SK-N-SH treated with all-trans-retinoic acid at 6 μM for 48 hours (cell line): ENCODE results near the gene BSN.

Source experiments
- ATAC-seq: fragments of 200-7000 bp; cut with Tn5 transposase; 3 replicates; pipeline ENCODE4 v1.9.1; 2020; ENCODE audit warnings: mild to moderate bottlenecking, moderate library complexity
- ARNTL ChIP-seq: fragments of 450-650 bp; formaldehyde crosslinking; IDR thresholded peaks from 2 replicates; pipeline ENCODE4 v1.5.0; 2020; ENCODE audit warnings: low read depth, mild to moderate bottlenecking, moderate library complexity, borderline replicate concordance
- BACH2 ChIP-seq: fragments of 250-450 bp; sonication (Bioruptor Pico); IDR thresholded peaks from 2 replicates; pipeline ENCODE4 v1.9.0; 2021; ENCODE audit warnings: mild to moderate bottlenecking, borderline replicate concordance
- CSDC2 ChIP-seq: fragments of 250-450 bp; sonication (Bioruptor Pico); IDR thresholded peaks from 2 replicates; pipeline ENCODE4 v1.5.0; 2020; ENCODE audit warnings: mild to moderate bottlenecking, moderate library complexity
- ESRRG ChIP-seq: fragments of 250-450 bp; sonication (Bioruptor Pico); IDR thresholded peaks from 2 replicates; pipeline ENCODE4 v1.6.1; 2021; ENCODE audit warnings: mild to moderate bottlenecking
- GLIS3 ChIP-seq: fragments of 250-450 bp; sonication (Bioruptor Pico); IDR thresholded peaks from 2 replicates; pipeline ENCODE4 v1.5.0; 2020; ENCODE audit warnings: mild to moderate bottlenecking, moderate library complexity
- ISL1 ChIP-seq: fragments of 250-450 bp; sonication (Bioruptor Pico); IDR thresholded peaks from 2 replicates; pipeline ENCODE4 v2.1.2; 2022; ENCODE audit warnings: mild to moderate bottlenecking, moderate library complexity
- OSR1 ChIP-seq: fragments of 250-450 bp; sonication (Bioruptor Pico); IDR thresholded peaks from 2 replicates; pipeline ENCODE4 v1.8.0; 2022; ENCODE audit warnings: moderate library complexity, mild to moderate bottlenecking, inconsistent platforms
- PPARA ChIP-seq: fragments of 250-450 bp; sonication (Bioruptor Pico); IDR thresholded peaks from 2 replicates; pipeline ENCODE4 v1.5.0; 2020; ENCODE audit warnings: mild to moderate bottlenecking, borderline replicate concordance
- RARB ChIP-seq: fragments of 250-450 bp; sonication (Bioruptor Pico); IDR thresholded peaks from 2 replicates; pipeline ENCODE4 v1.8.0; 2021; ENCODE audit warnings: mild to moderate bottlenecking, moderate library complexity
- SNAI2 ChIP-seq: fragments of 250-450 bp; sonication (Bioruptor Pico); IDR thresholded peaks from 2 replicates; pipeline ENCODE4 v1.5.0; 2020; ENCODE audit warnings: mild to moderate bottlenecking, moderate library complexity
- TOX ChIP-seq: fragments of 250-450 bp; sonication (Bioruptor Pico); IDR thresholded peaks from 2 replicates; pipeline ENCODE4 v1.8.0; 2021; ENCODE audit warnings: mild to moderate bottlenecking, moderate library complexity, borderline replicate concordance
- ZC3H10 ChIP-seq: fragments of 250-450 bp; sonication (Bioruptor Pico); IDR thresholded peaks from 2 replicates; pipeline ENCODE4 v1.5.1; 2021; ENCODE audit warnings: mild to moderate bottlenecking, moderate library complexity
- ZFP3 ChIP-seq: fragments of 250-450 bp; sonication (Bioruptor Pico); IDR thresholded peaks from 2 replicates; pipeline ENCODE4 v1.5.0; 2020; ENCODE audit warnings: mild to moderate bottlenecking, moderate library complexity
- ZFP30 ChIP-seq: fragments of 450-650 bp; formaldehyde crosslinking; IDR thresholded peaks from 2 replicates; pipeline ENCODE4 v1.5.0; 2022; ENCODE audit warnings: mild to moderate bottlenecking, moderate library complexity
- ZNF565 ChIP-seq: fragments of 450-650 bp; formaldehyde crosslinking; conservative IDR thresholded peaks from 2 replicates; pipeline ENCODE4 v1.5.0; 2020; ENCODE audit warnings: low read depth, mild to moderate bottlenecking, moderate library complexity
- ZNF70 ChIP-seq: fragments of 450-650 bp; formaldehyde crosslinking; IDR thresholded peaks from 2 replicates; pipeline ENCODE4 v1.5.0; 2020; ENCODE audit warnings: mild to moderate bottlenecking, moderate library complexity
- TF ChIP-seq, protein P1 (sequence below): fragments of 250-450 bp; sonication (Bioruptor Pico); IDR thresholded peaks from 2 replicates; pipeline ENCODE4 v1.5.1; 2020; ENCODE audit warnings: low read depth, mild to moderate bottlenecking, moderate library complexity
- TF ChIP-seq, protein P2 (sequence below): fragments of 250-450 bp; sonication (Bioruptor Pico); IDR thresholded peaks from 2 replicates; pipeline ENCODE4 v1.5.1; 2021; ENCODE audit warnings: mild to moderate bottlenecking, moderate library complexity
- TF ChIP-seq, protein P3 (sequence below): fragments of 250-450 bp; sonication (Bioruptor Pico); IDR thresholded peaks from 2 replicates; pipeline ENCODE4 v1.5.0; 2020; ENCODE audit warnings: mild to moderate bottlenecking, moderate library complexity
- TF ChIP-seq, protein P4 (sequence below): fragments of 250-450 bp; sonication (Bioruptor Pico); IDR thresholded peaks from 2 replicates; pipeline ENCODE4 v1.8.0; 2021; ENCODE audit warnings: low read depth, mild to moderate bottlenecking, moderate library complexity, borderline replicate concordance
- TF ChIP-seq, protein P5 (sequence below): fragments of 250-450 bp; sonication (Bioruptor Pico); IDR thresholded peaks from 2 replicates; pipeline ENCODE4 v1.8.0; 2020; ENCODE audit warnings: mild to moderate bottlenecking, moderate library complexity, borderline replicate concordance

The BSN gene

DNA sequence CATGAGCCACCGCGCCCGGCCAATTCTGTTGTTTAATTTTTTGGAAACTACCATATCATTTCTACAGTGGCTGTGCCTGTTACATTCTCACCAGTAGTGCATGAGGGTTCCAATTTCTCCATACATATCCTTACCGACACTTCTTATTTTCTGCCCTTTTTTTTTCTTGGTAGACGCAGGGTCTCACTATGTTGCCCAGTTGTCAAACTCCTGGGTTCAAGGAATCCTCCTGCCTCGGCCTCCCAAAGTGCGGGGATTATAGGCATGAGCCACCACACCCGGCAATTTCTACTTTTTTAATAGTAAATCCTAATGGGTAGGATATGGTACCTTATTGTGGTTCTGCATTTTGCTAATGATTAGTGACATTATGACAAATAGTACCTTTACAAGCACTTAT is 155.6 kb downstream of the BSN start:
- ATAC-seq = no peak
- TF ChIP-seq ZFP3 = no peak

DNA sequence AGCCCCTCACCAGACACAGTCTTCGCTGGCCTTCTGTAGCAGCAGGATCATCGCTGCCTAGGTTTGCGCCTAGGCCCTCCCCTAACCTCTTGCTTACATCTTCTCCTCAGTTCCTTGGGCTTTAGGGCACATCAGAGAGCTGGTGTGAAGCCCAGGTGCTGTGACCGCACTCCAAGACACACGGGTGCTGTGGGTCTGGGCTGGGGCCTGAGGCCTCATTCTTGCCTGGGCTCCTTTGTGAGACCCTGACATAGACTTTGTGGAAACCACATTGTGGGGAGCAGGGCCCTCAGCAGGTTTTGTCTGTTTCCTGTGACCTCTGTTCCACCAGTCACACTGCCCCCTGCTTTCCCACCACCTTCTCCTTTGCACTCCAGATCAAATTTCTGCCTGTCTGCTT is 157.2 kb downstream of the BSN start:
- no peak for TF ChIP-seq SNAI2
- no peak for ATAC-seq

DNA sequence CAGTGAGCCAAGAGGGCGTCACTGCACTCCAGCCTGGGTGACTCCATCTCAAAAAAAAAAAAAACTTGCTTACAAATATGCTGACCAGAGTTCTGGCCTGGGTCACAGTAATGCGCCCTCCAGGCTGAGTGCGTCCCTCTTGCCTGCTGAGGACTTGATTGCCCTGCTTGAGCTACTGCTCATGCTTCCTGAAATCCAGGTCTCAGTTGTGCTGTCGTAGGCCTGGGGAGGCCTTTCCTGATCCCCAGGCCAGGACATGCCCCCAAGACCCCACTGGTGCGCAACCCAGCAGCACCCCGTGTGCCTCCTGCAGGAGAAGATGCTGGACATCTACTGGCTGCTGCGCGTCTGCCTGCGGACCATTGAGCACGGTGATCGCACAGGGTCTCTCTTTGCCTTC is 157.9 kb downstream of the BSN start:
- ATAC-seq = no peak
- TF ChIP-seq ZFP30 (CRISPR knock-in tag) (no peak), OSR1 (CRISPR knock-in tag) (no peak), TOX (CRISPR knock-in tag) (no peak), RARB (CRISPR knock-in tag) (no peak), ARNTL (CRISPR knock-in tag) (no peak), ZFP3 (no peak), ISL1 (CRISPR knock-in tag) (no peak), ESRRG (CRISPR knock-in tag) (no peak), BACH2 (CRISPR knock-in tag) (no peak), ZNF70 (CRISPR knock-in tag) (no peak), ZNF565 (CRISPR knock-in tag) (no peak), CSDC2 (CRISPR knock-in tag) (no peak), GLIS3 (CRISPR knock-in tag) (no peak)
- TF ChIP-seq, protein P1, sequence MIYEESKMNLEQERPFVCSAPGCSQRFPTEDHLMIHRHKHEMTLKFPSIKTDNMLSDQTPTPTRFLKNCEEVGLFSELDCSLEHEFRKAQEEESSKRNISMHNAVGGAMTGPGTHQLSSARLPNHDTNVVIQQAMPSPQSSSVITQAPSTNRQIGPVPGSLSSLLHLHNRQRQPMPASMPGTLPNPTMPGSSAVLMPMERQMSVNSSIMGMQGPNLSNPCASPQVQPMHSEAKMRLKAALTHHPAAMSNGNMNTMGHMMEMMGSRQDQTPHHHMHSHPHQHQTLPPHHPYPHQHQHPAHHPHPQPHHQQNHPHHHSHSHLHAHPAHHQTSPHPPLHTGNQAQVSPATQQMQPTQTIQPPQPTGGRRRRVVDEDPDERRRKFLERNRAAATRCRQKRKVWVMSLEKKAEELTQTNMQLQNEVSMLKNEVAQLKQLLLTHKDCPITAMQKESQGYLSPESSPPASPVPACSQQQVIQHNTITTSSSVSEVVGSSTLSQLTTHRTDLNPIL (CRISPR knock-in tag) = no peak
- TF ChIP-seq, protein P2, sequence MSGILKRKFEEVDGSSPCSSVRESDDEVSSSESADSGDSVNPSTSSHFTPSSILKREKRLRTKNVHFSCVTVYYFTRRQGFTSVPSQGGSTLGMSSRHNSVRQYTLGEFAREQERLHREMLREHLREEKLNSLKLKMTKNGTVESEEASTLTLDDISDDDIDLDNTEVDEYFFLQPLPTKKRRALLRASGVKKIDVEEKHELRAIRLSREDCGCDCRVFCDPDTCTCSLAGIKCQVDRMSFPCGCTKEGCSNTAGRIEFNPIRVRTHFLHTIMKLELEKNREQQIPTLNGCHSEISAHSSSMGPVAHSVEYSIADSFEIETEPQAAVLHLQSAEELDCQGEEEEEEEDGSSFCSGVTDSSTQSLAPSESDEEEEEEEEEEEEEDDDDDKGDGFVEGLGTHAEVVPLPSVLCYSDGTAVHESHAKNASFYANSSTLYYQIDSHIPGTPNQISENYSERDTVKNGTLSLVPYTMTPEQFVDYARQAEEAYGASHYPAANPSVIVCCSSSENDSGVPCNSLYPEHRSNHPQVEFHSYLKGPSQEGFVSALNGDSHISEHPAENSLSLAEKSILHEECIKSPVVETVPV (CRISPR knock-in tag) = no peak
- TF ChIP-seq, protein P3, sequence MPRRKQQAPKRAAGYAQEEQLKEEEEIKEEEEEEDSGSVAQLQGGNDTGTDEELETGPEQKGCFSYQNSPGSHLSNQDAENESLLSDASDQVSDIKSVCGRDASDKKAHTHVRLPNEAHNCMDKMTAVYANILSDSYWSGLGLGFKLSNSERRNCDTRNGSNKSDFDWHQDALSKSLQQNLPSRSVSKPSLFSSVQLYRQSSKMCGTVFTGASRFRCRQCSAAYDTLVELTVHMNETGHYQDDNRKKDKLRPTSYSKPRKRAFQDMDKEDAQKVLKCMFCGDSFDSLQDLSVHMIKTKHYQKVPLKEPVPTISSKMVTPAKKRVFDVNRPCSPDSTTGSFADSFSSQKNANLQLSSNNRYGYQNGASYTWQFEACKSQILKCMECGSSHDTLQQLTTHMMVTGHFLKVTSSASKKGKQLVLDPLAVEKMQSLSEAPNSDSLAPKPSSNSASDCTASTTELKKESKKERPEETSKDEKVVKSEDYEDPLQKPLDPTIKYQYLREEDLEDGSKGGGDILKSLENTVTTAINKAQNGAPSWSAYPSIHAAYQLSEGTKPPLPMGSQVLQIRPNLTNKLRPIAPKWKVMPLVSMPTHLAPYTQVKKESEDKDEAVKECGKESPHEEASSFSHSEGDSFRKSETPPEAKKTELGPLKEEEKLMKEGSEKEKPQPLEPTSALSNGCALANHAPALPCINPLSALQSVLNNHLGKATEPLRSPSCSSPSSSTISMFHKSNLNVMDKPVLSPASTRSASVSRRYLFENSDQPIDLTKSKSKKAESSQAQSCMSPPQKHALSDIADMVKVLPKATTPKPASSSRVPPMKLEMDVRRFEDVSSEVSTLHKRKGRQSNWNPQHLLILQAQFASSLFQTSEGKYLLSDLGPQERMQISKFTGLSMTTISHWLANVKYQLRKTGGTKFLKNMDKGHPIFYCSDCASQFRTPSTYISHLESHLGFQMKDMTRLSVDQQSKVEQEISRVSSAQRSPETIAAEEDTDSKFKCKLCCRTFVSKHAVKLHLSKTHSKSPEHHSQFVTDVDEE = no peak
- TF ChIP-seq, protein P4, sequence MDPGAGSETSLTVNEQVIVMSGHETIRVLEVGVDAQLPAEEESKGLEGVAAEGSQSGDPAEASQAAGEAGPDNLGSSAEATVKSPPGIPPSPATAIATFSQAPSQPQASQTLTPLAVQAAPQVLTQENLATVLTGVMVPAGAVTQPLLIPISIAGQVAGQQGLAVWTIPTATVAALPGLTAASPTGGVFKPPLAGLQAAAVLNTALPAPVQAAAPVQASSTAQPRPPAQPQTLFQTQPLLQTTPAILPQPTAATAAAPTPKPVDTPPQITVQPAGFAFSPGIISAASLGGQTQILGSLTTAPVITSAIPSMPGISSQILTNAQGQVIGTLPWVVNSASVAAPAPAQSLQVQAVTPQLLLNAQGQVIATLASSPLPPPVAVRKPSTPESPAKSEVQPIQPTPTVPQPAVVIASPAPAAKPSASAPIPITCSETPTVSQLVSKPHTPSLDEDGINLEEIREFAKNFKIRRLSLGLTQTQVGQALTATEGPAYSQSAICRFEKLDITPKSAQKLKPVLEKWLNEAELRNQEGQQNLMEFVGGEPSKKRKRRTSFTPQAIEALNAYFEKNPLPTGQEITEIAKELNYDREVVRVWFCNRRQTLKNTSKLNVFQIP (CRISPR knock-in tag) = no peak
- TF ChIP-seq, protein P5, sequence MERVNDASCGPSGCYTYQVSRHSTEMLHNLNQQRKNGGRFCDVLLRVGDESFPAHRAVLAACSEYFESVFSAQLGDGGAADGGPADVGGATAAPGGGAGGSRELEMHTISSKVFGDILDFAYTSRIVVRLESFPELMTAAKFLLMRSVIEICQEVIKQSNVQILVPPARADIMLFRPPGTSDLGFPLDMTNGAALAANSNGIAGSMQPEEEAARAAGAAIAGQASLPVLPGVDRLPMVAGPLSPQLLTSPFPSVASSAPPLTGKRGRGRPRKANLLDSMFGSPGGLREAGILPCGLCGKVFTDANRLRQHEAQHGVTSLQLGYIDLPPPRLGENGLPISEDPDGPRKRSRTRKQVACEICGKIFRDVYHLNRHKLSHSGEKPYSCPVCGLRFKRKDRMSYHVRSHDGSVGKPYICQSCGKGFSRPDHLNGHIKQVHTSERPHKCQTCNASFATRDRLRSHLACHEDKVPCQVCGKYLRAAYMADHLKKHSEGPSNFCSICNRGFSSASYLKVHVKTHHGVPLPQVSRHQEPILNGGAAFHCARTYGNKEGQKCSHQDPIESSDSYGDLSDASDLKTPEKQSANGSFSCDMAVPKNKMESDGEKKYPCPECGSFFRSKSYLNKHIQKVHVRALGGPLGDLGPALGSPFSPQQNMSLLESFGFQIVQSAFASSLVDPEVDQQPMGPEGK (CRISPR knock-in tag) = no peak

DNA sequence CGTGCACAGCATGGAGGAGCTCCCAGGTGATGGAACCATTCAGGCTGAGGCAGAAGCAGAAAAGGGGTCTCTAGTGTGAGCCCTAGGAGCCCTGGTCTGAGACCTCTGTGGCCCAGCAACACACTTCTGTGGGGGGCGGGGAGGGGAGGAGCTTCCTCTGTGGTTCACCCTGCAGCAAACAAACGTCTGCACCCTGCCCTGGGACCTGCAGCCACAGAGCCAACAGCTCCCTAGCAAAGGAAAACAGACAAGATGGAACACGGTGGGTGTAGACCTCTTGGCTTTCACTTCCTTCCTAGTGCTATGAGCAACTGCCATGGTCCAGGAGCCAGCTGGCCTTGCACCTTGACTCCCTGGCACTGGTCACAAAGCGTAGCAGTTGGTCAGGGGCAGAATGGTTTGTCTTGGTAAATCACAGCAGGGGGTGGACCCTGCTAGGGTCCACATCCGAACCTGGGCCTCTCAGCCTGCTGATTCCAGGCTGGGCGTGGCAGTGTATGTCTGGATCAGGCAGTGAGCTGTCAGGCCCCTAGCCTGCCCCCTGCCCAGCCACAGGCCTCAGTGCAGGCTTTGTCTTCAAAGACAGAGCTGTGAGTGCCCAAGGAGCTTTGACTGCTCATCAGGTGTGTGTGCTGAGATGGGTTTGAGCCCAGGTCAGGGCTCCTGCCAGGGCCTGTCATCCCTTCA is 158.5 kb downstream of the BSN start:
- ATAC-seq = no peak
- TF ChIP-seq PPARA (CRISPR knock-in tag) = no peak
- TF ChIP-seq, protein P5 (CRISPR knock-in tag) = no peak
- TF ChIP-seq ARNTL (CRISPR knock-in tag) = no peak
- TF ChIP-seq ESRRG (CRISPR knock-in tag) = no peak
- TF ChIP-seq BACH2 (CRISPR knock-in tag) = no peak
- TF ChIP-seq ZFP3 = no peak
- no peak for TF ChIP-seq GLIS3 (CRISPR knock-in tag)
- TF ChIP-seq, protein P4 (CRISPR knock-in tag) = no peak
- TF ChIP-seq OSR1 (CRISPR knock-in tag) = no peak
- no peak for TF ChIP-seq ZC3H10 (CRISPR knock-in tag)
- no peak for TF ChIP-seq ISL1 (CRISPR knock-in tag)
- TF ChIP-seq SNAI2 = no peak
